GM04504 (cell line): ENCODE data around the gene ZNF714.
"Not testable (repeated sequence)": the region's sequence is repeated elsewhere in the genome, so short reads cannot be mapped to it uniquely, and the experiment has no call there.

Source experiments
- DNase-seq: peaks from one replicate; pipeline ENCODE4 v3.0.0-alpha.2; 2012; ENCODE audit warnings: low read depth

ZNF714 gene

GRCh38 chr19:21130097-21130775 lies 48.2 kb downstream of the ZNF714 start:
- no peak for DNase-seq

GRCh38 chr19:21133633-21134032 lies 51.6 kb downstream of the ZNF714 start:
- DNase-seq, result no peak

GRCh38 chr19:21134934-21135366 lies 52.9 kb downstream of the ZNF714 start:
- DNase-seq, result no peak

GRCh38 chr19:21135433-21135832 lies 53.4 kb downstream of the ZNF714 start:
- DNase-seq, result no peak

GRCh38 chr19:21138130-21138529 lies 56.1 kb downstream of the ZNF714 start:
- DNase-seq, result no peak

- DNase-seq, result not testable (repeated sequence)
These were observed 59.0 kb downstream of the ZNF714 start for GRCh38 chr19:21141006-21141405.

GRCh38 chr19:21141787-21142464 lies 59.9 kb downstream of the ZNF714 start, which contains the start of gene ZNF431:
Gene ZNF431 (plus strand): TSS chr19:21142040. CDS start chr19:21142184, 144 bp downstream.
- DNase-seq, result peak; percentile 90

- no peak for DNase-seq
These were observed 61.4 kb downstream of the ZNF714 start for GRCh38 chr19:21143428-21143827.

GRCh38 chr19:21143854-21144253 lies 61.9 kb downstream of the ZNF714 start:
- peak; percentile 0 for DNase-seq

- no peak for DNase-seq
These were observed 65.5 kb downstream of the ZNF714 start for GRCh38 chr19:21147540-21147939.

GRCh38 chr19:21148681-21149080 lies 66.7 kb downstream of the ZNF714 start:
- no peak for DNase-seq

- DNase-seq, result no peak
These were observed 67.9 kb downstream of the ZNF714 start for GRCh38 chr19:21149877-21150276.

GRCh38 chr19:21151460-21151859 lies 69.5 kb downstream of the ZNF714 start:
- no peak for DNase-seq

- DNase-seq, result peak; percentile 3
These were observed 76.6 kb downstream of the ZNF714 start for GRCh38 chr19:21158523-21159135.

GRCh38 chr19:21164541-21164940 lies 82.5 kb downstream of the ZNF714 start:
- no peak for DNase-seq

- no peak for DNase-seq
These were observed 84.4 kb downstream of the ZNF714 start for GRCh38 chr19:21166436-21166835.
